RPMI7951 (cell line): ENCODE results near the gene CD28. TPM values are rescaled to one million over a fixed set of nuclear protein-coding genes. Genes with fewer than 3 reads are reported as not detected.
"Not testable (repeated sequence)": the region's sequence is repeated elsewhere in the genome, so short reads cannot be mapped to it uniquely, and the experiment has no call there.

Experiments used
- DNase-seq: peaks from one replicate; pipeline ENCODE4 v3.0.0-alpha.2; 2012; ENCODE audit warnings: low read depth
- total RNA-seq: library from RNA; depleted of rRNA; stranded (reverse); fragments of >200 nt; shearing (Covaris generic); gene quantifications from 2 replicates; pipeline ENCODE4 v1.2.3, GENCODE V29; 2014

Gene CD28
- total RNA-seq, 1 experiment from 2014 or later = not detected

- DNase-seq = no peak
These were observed 19.3 kb upstream of the CD28 start for GRCh38 chr2:203687165-203687564.

- peak; percentile 92 for DNase-seq
These were observed 17.6 kb upstream of the CD28 start for GRCh38 chr2:203688798-203689197.

GRCh38 chr2:203689426-203690116 is 16.9 kb upstream of the CD28 start:
- DNase-seq = no peak

- no peak for DNase-seq
These were observed 16.4 kb upstream of the CD28 start for GRCh38 chr2:203690117-203690431.

- DNase-seq = peak; percentile 12
These were observed 15.9 kb upstream of the CD28 start for GRCh38 chr2:203690441-203691047.

- no peak for DNase-seq
These were observed 15.3 kb upstream of the CD28 start for GRCh38 chr2:203691149-203691548.

GRCh38 chr2:203692031-203692710 is 14.3 kb upstream of the CD28 start:
- no peak for DNase-seq

- DNase-seq = no peak
These were observed 13.1 kb upstream of the CD28 start for GRCh38 chr2:203693242-203693879.

GRCh38 chr2:203694191-203694590 is 12.2 kb upstream of the CD28 start:
- peak; percentile 17 for DNase-seq

GRCh38 chr2:203697190-203697589 is 9.2 kb upstream of the CD28 start:
- no peak for DNase-seq

GRCh38 chr2:203697763-203698162 is 8.7 kb upstream of the CD28 start:
- not testable (repeated sequence) for DNase-seq

- not testable (repeated sequence) for DNase-seq
These were observed 8.0 kb upstream of the CD28 start for GRCh38 chr2:203698410-203698809.

- no peak for DNase-seq
These were observed 2.0 kb upstream of the CD28 start for GRCh38 chr2:203704430-203704829.

GRCh38 chr2:203705178-203705577 is 1.3 kb upstream of the CD28 start:
- no peak for DNase-seq

GRCh38 chr2:203707530-203707929 is 1.1 kb downstream of the CD28 start:
- no peak for DNase-seq

GRCh38 chr2:203708846-203709396 is 2.5 kb downstream of the CD28 start:
- no peak for DNase-seq

GRCh38 chr2:203709416-203710040 is 3.1 kb downstream of the CD28 start:
- DNase-seq = no peak

GRCh38 chr2:203710226-203710625 is 3.8 kb downstream of the CD28 start:
- DNase-seq = no peak

- no peak for DNase-seq
These were observed 4.5 kb downstream of the CD28 start for GRCh38 chr2:203710952-203711351.

GRCh38 chr2:203711399-203711798 is 5.0 kb downstream of the CD28 start:
- DNase-seq = no peak

- DNase-seq = no peak
These were observed 6.9 kb downstream of the CD28 start for GRCh38 chr2:203713381-203713780.

GRCh38 chr2:203714112-203714511 is 7.7 kb downstream of the CD28 start:
- no peak for DNase-seq
